Glutamatergic neuron (in vitro differentiated cells): ENCODE data around the gene AGTRAP. TPM values are rescaled to one million over a fixed set of nuclear protein-coding genes. Genes with fewer than 3 reads are reported as not detected.

Experiments used
- DNase-seq: peaks from one replicate; pipeline ENCODE4 v3.0.0; 2022
- H3K27ac Mint-ChIP-seq: one replicate; pipeline ENCODE4 v1.8.0; 2020; ENCODE audit warnings: mild to moderate bottlenecking, mixed read lengths, inconsistent platforms; ENCODE audit not compliant: unreplicated experiment
- H3K27me3 Mint-ChIP-seq: one replicate; pipeline ENCODE4 v1.8.0; 2020; ENCODE audit warnings: mild to moderate bottlenecking, moderate library complexity, mixed read lengths, inconsistent platforms; ENCODE audit not compliant: unreplicated experiment
- H3K36me3 Mint-ChIP-seq: one replicate; pipeline ENCODE4 v1.8.0; 2020; ENCODE audit warnings: mild to moderate bottlenecking, mixed read lengths, inconsistent platforms; ENCODE audit not compliant: unreplicated experiment
- H3K4me1 Mint-ChIP-seq: one replicate; pipeline ENCODE4 v1.8.0; 2020; ENCODE audit warnings: mild to moderate bottlenecking, low read depth, mixed read lengths, inconsistent platforms; ENCODE audit not compliant: unreplicated experiment
- H3K4me3 Mint-ChIP-seq: one replicate; pipeline ENCODE4 v1.8.0; 2020; ENCODE audit warnings: mild to moderate bottlenecking, mixed read lengths, inconsistent platforms; ENCODE audit not compliant: unreplicated experiment
- H3K9me3 Mint-ChIP-seq: one replicate; pipeline ENCODE4 v1.8.0; 2020; ENCODE audit warnings: mild to moderate bottlenecking, moderate library complexity, mixed read lengths, inconsistent platforms; ENCODE audit not compliant: unreplicated experiment
- total RNA-seq: library from RNA; stranded (reverse); fragmentation: NEBNext Ultra II Directional; extraction: Animal tissue kit (Norgen Biotek cat#: 25700); gene quantifications from one replicate; pipeline ENCODE4 v1.2.1, GENCODE V29; 2021; ENCODE audit not compliant: unreplicated experiment
- TF ChIP-seq, protein P1 (sequence below): fragments of 200-600 bp; sonication (generic); IDR thresholded peaks from one replicate; pipeline ENCODE4 v1.5.0; 2021; ENCODE audit not compliant: partially characterized antibody, unreplicated experiment

Gene AGTRAP
- total RNA-seq, 1 donor from 2014 or later, result 6.1 TPM

DNA sequence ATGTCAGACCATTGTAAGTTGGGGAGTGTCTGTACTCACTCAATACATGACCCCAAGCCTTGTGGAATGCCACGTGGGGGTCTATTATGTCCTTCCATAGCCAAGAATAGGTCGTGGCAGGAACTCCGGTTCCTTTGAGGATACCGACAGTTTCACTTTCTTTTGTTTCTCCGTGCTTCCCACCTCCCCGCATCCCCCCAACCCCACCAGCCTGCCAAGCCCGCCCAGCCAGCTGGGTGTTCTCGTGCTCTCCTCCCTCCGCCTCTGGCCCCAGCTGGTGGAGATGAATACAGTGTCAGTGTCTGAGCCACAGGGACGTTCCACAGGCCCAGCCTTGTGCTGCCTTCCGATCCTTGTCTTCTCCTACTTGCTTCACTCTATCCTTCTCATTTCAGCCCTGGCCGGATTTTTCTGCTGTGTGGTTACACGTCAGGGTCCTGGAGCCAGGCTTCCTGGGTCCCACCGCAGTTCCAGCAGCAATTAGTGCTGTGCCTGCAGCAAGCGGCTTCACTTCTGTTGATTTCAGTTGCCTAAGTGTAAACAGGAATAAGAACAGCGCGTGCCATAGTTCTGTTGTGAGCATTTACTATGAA, 4.1 kb upstream of the AGTRAP start:
- peak overlapping the region; percentile 59 for H3K27ac Mint-ChIP-seq
- H3K27me3 Mint-ChIP-seq, result peaks cover 11% of the 10 kb centered on the region
- peak overlapping the region; percentile 55 for H3K4me3 Mint-ChIP-seq
- no peaks in the 10 kb centered on the region for H3K36me3 Mint-ChIP-seq
- H3K4me1 Mint-ChIP-seq, result peaks cover 6% of the 10 kb centered on the region
- DNase-seq, result peak; percentile 67
- TF ChIP-seq, protein P1, sequence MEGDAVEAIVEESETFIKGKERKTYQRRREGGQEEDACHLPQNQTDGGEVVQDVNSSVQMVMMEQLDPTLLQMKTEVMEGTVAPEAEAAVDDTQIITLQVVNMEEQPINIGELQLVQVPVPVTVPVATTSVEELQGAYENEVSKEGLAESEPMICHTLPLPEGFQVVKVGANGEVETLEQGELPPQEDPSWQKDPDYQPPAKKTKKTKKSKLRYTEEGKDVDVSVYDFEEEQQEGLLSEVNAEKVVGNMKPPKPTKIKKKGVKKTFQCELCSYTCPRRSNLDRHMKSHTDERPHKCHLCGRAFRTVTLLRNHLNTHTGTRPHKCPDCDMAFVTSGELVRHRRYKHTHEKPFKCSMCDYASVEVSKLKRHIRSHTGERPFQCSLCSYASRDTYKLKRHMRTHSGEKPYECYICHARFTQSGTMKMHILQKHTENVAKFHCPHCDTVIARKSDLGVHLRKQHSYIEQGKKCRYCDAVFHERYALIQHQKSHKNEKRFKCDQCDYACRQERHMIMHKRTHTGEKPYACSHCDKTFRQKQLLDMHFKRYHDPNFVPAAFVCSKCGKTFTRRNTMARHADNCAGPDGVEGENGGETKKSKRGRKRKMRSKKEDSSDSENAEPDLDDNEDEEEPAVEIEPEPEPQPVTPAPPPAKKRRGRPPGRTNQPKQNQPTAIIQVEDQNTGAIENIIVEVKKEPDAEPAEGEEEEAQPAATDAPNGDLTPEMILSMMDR, result no peak
- peaks cover 4% of the 10 kb centered on the region for H3K9me3 Mint-ChIP-seq

DNA sequence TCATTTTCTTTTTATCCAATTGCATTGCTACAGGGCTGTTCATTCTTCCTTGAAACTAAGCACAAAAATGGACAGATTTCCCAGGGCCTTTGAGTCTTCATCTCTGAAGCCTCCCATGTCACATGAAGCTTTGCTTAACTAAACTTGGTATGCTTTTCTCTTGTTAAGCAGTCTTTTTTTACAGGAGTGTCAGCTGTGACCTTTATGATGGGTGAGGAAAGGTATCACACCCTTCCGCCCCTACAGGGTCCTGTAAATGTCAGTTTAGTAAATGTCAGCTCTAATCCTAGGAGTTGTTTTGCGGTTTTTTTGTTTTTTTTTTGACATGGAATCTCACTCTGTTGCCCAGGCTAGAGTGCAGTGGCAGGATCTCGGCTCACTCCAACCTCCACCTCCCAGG, 2.6 kb upstream of the AGTRAP start:
- H3K27ac Mint-ChIP-seq, result no peak overlapping the region

DNA sequence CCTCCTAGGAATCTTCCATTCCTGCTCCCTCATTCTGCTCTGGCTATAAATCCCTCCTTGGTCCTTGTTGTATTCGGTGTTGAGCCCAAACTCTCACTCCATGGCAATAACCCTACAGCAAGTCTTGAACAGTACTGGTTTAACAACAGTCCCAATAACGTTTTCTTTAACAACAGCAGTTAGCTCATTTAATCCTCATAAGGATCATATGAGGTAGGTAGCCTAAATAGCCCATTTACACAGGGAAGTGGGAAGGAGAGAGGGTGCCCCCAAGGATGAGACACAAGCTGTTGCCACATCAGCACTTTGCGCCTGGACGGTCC, 444 bp upstream of the AGTRAP start:
- H3K27ac Mint-ChIP-seq, result peak overlapping the region; percentile 39

More for the DNA sequence above, 2.6 kb upstream of the AGTRAP start:
- Mint-ChIP-seq H3K27me3 (peaks cover 13% of the 10 kb centered on the region), H3K36me3 (no peaks in the 10 kb centered on the region), H3K9me3 (peaks cover 6% of the 10 kb centered on the region), H3K4me1 (peaks cover 9% of the 10 kb centered on the region), H3K4me3 (no peak overlapping the region)
- DNase-seq, result no peak
- TF ChIP-seq, protein P1, result no peak

DNA sequence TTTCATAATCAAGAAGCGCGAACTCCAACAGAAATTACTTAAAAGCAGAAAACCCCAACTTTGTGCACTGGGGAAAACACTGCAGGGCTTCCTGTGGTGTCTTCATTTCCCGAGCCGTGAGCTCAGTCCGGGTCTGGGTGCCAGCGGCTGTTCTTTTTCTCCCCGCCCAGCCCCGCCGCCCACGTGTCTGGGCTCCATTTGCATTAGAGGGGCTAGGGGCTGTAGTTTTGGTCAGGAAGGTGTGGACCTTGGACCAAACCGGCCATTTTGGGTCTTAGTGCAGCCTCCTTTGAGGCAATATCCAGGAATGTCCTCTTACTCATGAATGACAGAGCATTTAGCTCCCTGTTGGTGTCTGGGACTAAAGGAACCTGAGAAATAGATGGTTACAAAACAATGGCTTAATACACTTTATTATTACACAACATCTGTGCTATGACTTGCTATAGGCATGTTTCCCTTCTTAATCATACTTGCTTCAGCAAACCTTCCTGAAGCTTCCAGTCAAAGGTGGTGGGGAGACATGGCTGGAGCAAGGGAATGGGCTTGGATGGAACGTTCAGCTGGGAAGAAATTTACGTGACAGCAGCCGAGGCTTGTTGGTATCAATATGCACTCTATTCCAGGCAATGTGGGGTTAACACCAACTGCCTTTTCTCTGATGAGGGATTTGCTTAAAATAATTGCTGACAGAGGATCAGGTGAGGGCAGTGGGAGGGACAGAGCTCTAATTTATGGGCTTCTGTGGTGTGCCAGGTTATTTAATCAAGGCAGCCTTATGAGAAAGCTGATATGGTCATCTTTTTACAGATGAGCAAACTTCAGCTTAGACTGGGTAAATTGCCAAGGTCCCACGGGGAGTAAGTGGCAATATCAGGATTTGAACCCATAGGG, 1.1 kb downstream of the AGTRAP start:
- Mint-ChIP-seq H3K9me3 (peaks cover 2% of the 10 kb centered on the region), H3K4me3 (peak overlapping the region; percentile 86)
- DNase-seq, result no peak

More for the DNA sequence above, 444 bp upstream of the AGTRAP start:
- Mint-ChIP-seq H3K9me3 (peaks cover 2% of the 10 kb centered on the region), H3K4me3 (peak overlapping the region; percentile 67), H3K36me3 (no peaks in the 10 kb centered on the region), H3K27me3 (peaks cover 6% of the 10 kb centered on the region), H3K4me1 (peaks cover 9% of the 10 kb centered on the region)
- TF ChIP-seq, protein P1, result no peak
- DNase-seq, result no peak

More for the DNA sequence above, 1.1 kb downstream of the AGTRAP start:
- peaks cover 4% of the 10 kb centered on the region for H3K27me3 Mint-ChIP-seq
- no peaks in the 10 kb centered on the region for H3K36me3 Mint-ChIP-seq
- TF ChIP-seq, protein P1, result no peak
- H3K4me1 Mint-ChIP-seq, result peaks cover 6% of the 10 kb centered on the region
- no peak overlapping the region for H3K27ac Mint-ChIP-seq
